Activated CD4-positive, alpha-beta T cell treated with anti-CD3 and anti-CD28 coated beads for 36 hours (primary cell): ENCODE measurements around the gene KCTD10. TPM values are rescaled to one million over a fixed set of nuclear protein-coding genes. Genes with fewer than 3 reads are reported as not detected.

Experiments used
- ATAC-seq: fragments of 200-7000 bp; cut with Tn5 transposase; one replicate; pipeline ENCODE4 v1.10.0; 2021; ENCODE audit warnings: mild to moderate bottlenecking, moderate library complexity
- CTCF ChIA-PET: fragments of 350-600 bp; sonication (Branson Sonifier 250); formaldehyde crosslinking; loops from one replicate; lab custom pipeline; 2021; ENCODE audit warnings: antibody characterized with exemption; lab: Charles Lee
- POLR2A ChIA-PET: fragments of 350-600 bp; sonication (Branson Sonifier 250); formaldehyde crosslinking; loops from one replicate; lab custom pipeline; 2021; ENCODE audit warnings: antibody characterized with exemption, inconsistent platforms; lab: Charles Lee
- DNase-seq: peaks from one replicate; pipeline ENCODE4 v3.0.0-alpha.2; 2020
- H3K27ac Mint-ChIP-seq: one replicate; pipeline ENCODE4 v1.8.0; 2021; ENCODE audit warnings: mixed read lengths
- H3K27me3 Mint-ChIP-seq: one replicate; pipeline ENCODE4 v1.8.0; 2021; ENCODE audit warnings: mixed read lengths
- H3K36me3 Mint-ChIP-seq: one replicate; pipeline ENCODE4 v1.8.0; 2021; ENCODE audit warnings: low read depth, mixed read lengths
- H3K4me1 Mint-ChIP-seq: one replicate; pipeline ENCODE4 v1.8.0; 2021; ENCODE audit warnings: mixed read lengths
- H3K4me3 Mint-ChIP-seq: one replicate; pipeline ENCODE4 v1.8.0; 2021; ENCODE audit warnings: mild to moderate bottlenecking, moderate library complexity, mixed read lengths
- H3K9me3 Mint-ChIP-seq: one replicate; pipeline ENCODE4 v1.8.0; 2021; ENCODE audit warnings: low read depth, mixed read lengths
- intact Hi-C, 2 experiments: fragments of 100-400 bp; cut with DNase I in 1 of 2; cut with micrococcal nuclease in 1 of 2; formaldehyde crosslinking; loops; one replicate each; pipeline versions ENCODE4 v1.14.2 to v1.15.1; 2022 to 2024; cut with DNase I, micrococcal nuclease
- total RNA-seq, 2 experiments: library from RNA; stranded (reverse); gene quantifications; one replicate each; pipeline ENCODE4 v1.2.3, GENCODE V29; 2021

KCTD10 gene
- total RNA-seq, 2 experiments from 2014 or later, result 42.0 to 46.3 TPM

DNA sequence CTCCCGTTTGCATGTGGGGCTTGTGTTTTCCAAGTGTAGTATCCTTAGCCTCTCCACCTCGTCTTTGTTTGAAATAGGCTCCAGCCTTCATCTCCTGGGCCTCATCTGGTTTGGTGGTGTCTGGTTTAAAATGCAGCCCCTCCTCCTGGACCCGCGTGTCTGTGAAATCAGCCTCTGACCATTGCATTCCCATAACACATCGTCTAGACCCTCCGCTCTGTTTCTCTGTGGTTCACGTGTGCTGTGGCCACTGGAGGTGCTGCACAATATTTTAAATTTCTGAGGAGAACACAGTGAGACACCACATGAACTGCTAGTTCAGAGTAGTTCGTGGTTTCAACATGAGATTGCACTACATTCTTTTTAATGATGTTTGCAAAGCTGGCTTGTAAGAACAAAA, 36.0 kb upstream of the KCTD10 start:
- no peak overlapping the region for H3K27ac Mint-ChIP-seq

GRCh38 chr12:109512608-109513007, 35.5 kb upstream of the KCTD10 start:
- peaks cover 54% of the 10 kb centered on the region for H3K36me3 Mint-ChIP-seq
- H3K27me3 Mint-ChIP-seq, result no peaks in the 10 kb centered on the region
- POLR2A ChIA-PET, result no interaction called here
- CTCF ChIA-PET, result interaction anchor here (0.6 kb wide), 1 partner anchor 285 kb away, joined by 3 read pairs; no protein-coding TSS in a partner anchor
- H3K4me1 Mint-ChIP-seq, result no peaks in the 10 kb centered on the region
- no peaks in the 10 kb centered on the region for H3K9me3 Mint-ChIP-seq
- no peak overlapping the region for H3K4me3 Mint-ChIP-seq
- ATAC-seq (no peak), DNase-seq (no peak)
- intact Hi-C loops, result no loop called here
- H3K27ac Mint-ChIP-seq, result no peak overlapping the region

More for the DNA sequence above, 36.0 kb upstream of the KCTD10 start:
- ATAC-seq (no peak), DNase-seq (no peak)
- ChIA-PET CTCF (interaction anchor here (0.6 kb wide), 1 partner anchor 285 kb away, joined by 3 read pairs; no protein-coding TSS in a partner anchor), POLR2A (no interaction called here)
- Mint-ChIP-seq H3K27me3 (no peaks in the 10 kb centered on the region), H3K9me3 (no peaks in the 10 kb centered on the region), H3K36me3 (peaks cover 57% of the 10 kb centered on the region), H3K4me1 (no peaks in the 10 kb centered on the region), H3K4me3 (no peak overlapping the region)
- intact Hi-C loops, result no loop called here

DNA sequence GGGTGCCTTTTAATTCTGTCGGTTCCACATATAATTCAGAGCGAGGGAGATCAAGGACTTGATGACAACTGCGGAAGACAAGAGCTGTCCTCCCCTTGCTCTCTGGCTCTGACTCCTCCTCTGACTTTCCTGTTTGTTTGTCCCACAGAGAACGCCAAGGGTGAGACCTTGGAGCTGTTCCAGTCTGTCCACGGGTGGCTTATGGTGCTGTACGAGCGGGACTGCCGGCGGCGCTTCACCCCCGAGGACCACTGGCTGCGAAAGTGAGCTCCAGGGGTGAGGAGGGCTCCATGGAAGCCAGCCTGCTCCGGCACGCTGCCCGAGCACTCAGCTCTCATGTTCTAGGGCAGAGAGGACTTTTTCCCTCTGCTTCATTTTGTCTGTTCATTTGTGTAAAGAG, 33.1 kb upstream of the KCTD10 start:
- no peak overlapping the region for H3K27ac Mint-ChIP-seq
- peaks cover 42% of the 10 kb centered on the region for H3K36me3 Mint-ChIP-seq
- no peaks in the 10 kb centered on the region for H3K27me3 Mint-ChIP-seq
- CTCF ChIA-PET, result interaction anchor here (0.8 to 1.3 kb wide), 2 partner anchors 9 to 592 kb away, joined by 3 read pairs; no protein-coding TSS in a partner anchor
- intact Hi-C loops, result no loop called here
- ATAC-seq, result no peak
- POLR2A ChIA-PET, result no interaction called here
- no peak overlapping the region for H3K4me3 Mint-ChIP-seq
- no peaks in the 10 kb centered on the region for H3K4me1 Mint-ChIP-seq
- H3K9me3 Mint-ChIP-seq, result no peaks in the 10 kb centered on the region
- no peak for DNase-seq

- Mint-ChIP-seq H3K4me3 (no peak overlapping the region), H3K36me3 (peaks cover 36% of the 10 kb centered on the region), H3K9me3 (no peaks in the 10 kb centered on the region), H3K27ac (peak overlapping the region; percentile 9), H3K4me1 (no peaks in the 10 kb centered on the region), H3K27me3 (no peaks in the 10 kb centered on the region)
- no peak for ATAC-seq
- DNase-seq, result no peak
- ChIA-PET POLR2A (no interaction called here), CTCF (interaction anchor here (0.6 to 0.9 kb wide), 2 partner anchors 94 to 206 kb away, joined by 3 to 4 read pairs; no protein-coding TSS in a partner anchor)
- intact Hi-C loops, result no loop called here
Measured at GRCh38 chr12:109504068-109504467, 27.0 kb upstream of the KCTD10 start.

DNA sequence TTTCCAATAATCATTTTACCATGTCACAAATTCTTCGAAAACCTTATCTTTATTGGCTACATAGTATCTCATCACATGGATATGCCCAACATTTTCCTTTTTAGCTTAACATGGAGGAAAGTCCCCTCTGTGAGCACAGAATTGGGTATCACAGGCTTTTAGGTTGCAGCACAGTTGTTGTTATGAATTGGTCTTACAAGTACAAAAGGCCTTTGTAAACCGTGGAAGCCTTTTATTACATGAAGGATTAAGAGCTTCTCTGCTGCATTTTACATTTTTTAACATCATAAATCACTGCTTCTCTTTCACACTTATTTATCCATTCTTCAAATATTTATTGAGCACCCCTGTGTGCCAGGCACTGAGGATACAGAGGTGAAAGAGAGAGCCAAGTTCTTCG, 26.5 kb upstream of the KCTD10 start:
- ChIA-PET CTCF (interaction anchor here (0.9 kb wide), 1 partner anchor 94 kb away, joined by 4 read pairs; no protein-coding TSS in a partner anchor), POLR2A (no interaction called here)
- no peaks in the 10 kb centered on the region for H3K4me1 Mint-ChIP-seq
- H3K27ac Mint-ChIP-seq, result no peak overlapping the region
- no peak for ATAC-seq
- no peak overlapping the region for H3K4me3 Mint-ChIP-seq
- H3K27me3 Mint-ChIP-seq, result no peaks in the 10 kb centered on the region
- intact Hi-C loops, result no loop called here
- peaks cover 37% of the 10 kb centered on the region for H3K36me3 Mint-ChIP-seq
- no peak for DNase-seq
- no peaks in the 10 kb centered on the region for H3K9me3 Mint-ChIP-seq

DNA sequence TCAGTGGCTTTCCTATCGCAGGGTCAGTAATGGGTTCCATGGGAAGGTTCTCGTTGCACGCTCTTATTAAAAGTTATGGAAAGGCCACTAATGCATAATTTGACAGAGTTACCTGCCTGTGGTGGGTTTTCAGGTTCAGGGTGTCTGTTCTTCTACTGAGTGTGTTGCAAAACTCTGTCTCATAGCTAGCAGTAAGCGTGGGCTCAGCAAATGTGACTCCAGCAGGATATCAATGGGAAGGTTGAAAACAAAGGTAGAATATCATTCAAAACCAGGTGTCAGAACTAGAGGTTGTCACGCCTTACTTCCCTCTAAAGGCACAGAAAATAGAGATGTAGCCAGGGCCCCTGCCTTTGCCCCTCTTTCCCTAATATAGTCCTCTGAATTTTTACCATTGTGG, 25.2 kb upstream of the KCTD10 start:
- no peak for DNase-seq
- POLR2A ChIA-PET, result no interaction called here
- no peak for ATAC-seq
- no peak overlapping the region for H3K4me3 Mint-ChIP-seq
- H3K27ac Mint-ChIP-seq, result no peak overlapping the region
- no peaks in the 10 kb centered on the region for H3K9me3 Mint-ChIP-seq
- no peaks in the 10 kb centered on the region for H3K27me3 Mint-ChIP-seq
- H3K36me3 Mint-ChIP-seq, result peaks cover 46% of the 10 kb centered on the region
- H3K4me1 Mint-ChIP-seq, result no peaks in the 10 kb centered on the region
- CTCF ChIA-PET, result interaction anchor here (0.7 kb wide), 1 partner anchor 730 kb away, joined by 3 read pairs; no protein-coding TSS in a partner anchor
- intact Hi-C loops, result no loop called here

DNA sequence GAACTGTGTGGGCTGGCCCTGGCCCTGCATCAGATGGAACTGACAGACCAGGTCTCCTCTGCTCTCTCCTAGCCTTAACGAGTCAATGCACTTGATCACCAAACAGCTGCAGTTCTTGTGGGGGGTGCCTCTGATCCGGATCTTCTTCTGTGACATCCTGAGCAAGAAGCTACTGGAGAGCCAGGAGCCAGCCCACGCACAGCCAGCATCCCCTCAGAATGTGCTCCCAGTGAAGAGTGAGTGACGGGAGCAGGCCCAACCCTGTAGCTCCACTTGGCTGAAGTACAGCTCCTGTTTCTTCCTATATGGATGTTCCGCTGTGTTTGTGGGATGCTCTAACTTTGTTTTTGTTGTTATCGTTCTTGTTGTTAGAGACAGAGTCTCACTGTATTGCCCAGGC, 24.2 kb upstream of the KCTD10 start:
- ATAC-seq, result no peak
- no peak for DNase-seq
- no peaks in the 10 kb centered on the region for H3K4me1 Mint-ChIP-seq
- no peak overlapping the region for H3K27ac Mint-ChIP-seq
- intact Hi-C loops, result no loop called here
- ChIA-PET CTCF (interaction anchor here (0.6 kb wide), 1 partner anchor 11 kb away, joined by 3 read pairs; no protein-coding TSS in a partner anchor), POLR2A (no interaction called here)
- peaks cover 50% of the 10 kb centered on the region for H3K36me3 Mint-ChIP-seq
- H3K27me3 Mint-ChIP-seq, result no peaks in the 10 kb centered on the region
- no peak overlapping the region for H3K4me3 Mint-ChIP-seq
- no peaks in the 10 kb centered on the region for H3K9me3 Mint-ChIP-seq

DNA sequence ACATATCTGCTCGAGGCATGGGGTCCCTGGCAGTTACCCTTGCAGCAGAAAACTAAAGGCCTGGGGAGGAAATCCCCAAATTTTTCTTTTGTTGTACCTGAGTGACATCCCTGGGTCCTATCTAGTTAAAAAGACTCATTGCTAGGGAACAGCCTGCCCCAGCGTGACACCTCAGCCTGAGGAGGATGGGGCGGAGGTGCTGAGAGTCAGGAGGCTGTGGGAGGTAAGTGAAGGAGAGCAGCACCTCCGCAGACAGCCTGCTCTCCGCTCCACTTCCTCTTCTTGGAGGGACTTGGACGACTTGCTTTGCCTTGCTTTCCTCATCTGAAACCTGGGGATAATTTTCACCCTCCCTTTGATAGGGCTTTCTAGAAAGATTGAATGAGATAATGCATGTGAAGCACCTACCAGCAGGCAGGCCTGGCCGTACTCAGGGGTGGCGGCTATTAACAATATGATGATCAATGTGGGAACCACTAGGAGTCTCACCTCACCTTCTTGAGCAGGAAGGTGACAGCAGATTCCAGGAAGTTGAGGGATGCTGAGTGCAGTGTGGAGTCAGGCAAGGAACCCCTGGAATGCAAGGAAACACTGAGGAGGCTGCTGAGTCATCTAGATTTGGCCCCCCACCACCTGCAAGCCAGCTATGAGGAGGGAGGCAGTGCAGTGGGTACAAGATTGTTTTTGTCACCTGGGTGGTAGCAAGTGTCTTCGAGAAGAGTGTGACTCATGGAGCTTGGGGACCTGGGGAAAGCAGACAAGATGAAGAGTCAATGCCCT, 23.5 kb upstream of the KCTD10 start:
- ATAC-seq (no peak), DNase-seq (no peak)
- no peak overlapping the region for H3K4me3 Mint-ChIP-seq
- no peaks in the 10 kb centered on the region for H3K4me1 Mint-ChIP-seq
- H3K9me3 Mint-ChIP-seq, result no peaks in the 10 kb centered on the region
- peaks cover 50% of the 10 kb centered on the region for H3K36me3 Mint-ChIP-seq
- ChIA-PET POLR2A (no interaction called here), CTCF (no interaction called here)
- intact Hi-C loops, result no loop called here
- H3K27ac Mint-ChIP-seq, result no peak overlapping the region
- no peaks in the 10 kb centered on the region for H3K27me3 Mint-ChIP-seq

GRCh38 chr12:109497675-109498074, 20.6 kb upstream of the KCTD10 start:
- H3K4me1 Mint-ChIP-seq, result no peaks in the 10 kb centered on the region
- H3K27me3 Mint-ChIP-seq, result no peaks in the 10 kb centered on the region
- no peak overlapping the region for H3K27ac Mint-ChIP-seq
- ATAC-seq (no peak), DNase-seq (no peak)
- no peaks in the 10 kb centered on the region for H3K9me3 Mint-ChIP-seq
- no peak overlapping the region for H3K4me3 Mint-ChIP-seq
- POLR2A ChIA-PET, result no interaction called here
- peaks cover 42% of the 10 kb centered on the region for H3K36me3 Mint-ChIP-seq
- CTCF ChIA-PET, result no interaction called here
- intact Hi-C loops, result no loop called here

DNA sequence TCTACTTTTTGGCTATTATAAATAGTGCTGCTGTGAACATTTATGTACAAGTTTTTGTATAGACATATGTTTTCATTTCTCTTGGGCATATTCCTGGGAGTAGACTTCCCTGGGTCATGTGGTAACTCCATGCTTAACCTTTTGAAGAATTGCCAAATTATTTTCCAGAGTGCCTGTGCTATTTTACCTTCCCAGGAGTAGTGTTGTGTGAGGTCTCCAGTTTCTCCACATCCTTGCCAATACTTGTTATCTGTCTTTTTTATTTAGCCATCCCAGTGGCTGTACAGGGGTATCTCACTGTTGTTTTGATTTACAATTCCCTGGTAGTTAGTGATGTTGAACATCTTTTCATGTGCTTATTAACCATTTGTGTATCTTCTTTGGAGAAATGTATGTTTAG, 19.2 kb upstream of the KCTD10 start:
- CTCF ChIA-PET, result no interaction called here
- no peak for DNase-seq

GRCh38 chr12:109495012-109495411, 17.9 kb upstream of the KCTD10 start:
- Mint-ChIP-seq H3K9me3 (no peaks in the 10 kb centered on the region), H3K36me3 (peaks cover 36% of the 10 kb centered on the region), H3K4me3 (no peak overlapping the region), H3K4me1 (no peaks in the 10 kb centered on the region), H3K27ac (no peak overlapping the region), H3K27me3 (no peaks in the 10 kb centered on the region)
- intact Hi-C loops, result no loop called here
- ATAC-seq (peak; percentile 36), DNase-seq (no peak)
- ChIA-PET CTCF (interaction anchor here (0.8 kb wide), 1 partner anchor 9 kb away, joined by 3 read pairs; no protein-coding TSS in a partner anchor), POLR2A (no interaction called here)

More for the DNA sequence above, 19.2 kb upstream of the KCTD10 start:
- peaks cover 42% of the 10 kb centered on the region for H3K36me3 Mint-ChIP-seq
- no peak for ATAC-seq
- H3K4me3 Mint-ChIP-seq, result no peak overlapping the region
- no peaks in the 10 kb centered on the region for H3K9me3 Mint-ChIP-seq
- no peaks in the 10 kb centered on the region for H3K27me3 Mint-ChIP-seq
- no peak overlapping the region for H3K27ac Mint-ChIP-seq
- intact Hi-C loops, result no loop called here
- POLR2A ChIA-PET, result no interaction called here
- no peaks in the 10 kb centered on the region for H3K4me1 Mint-ChIP-seq
